Measurements from ENCODE around the gene PRR7.

- TF ChIP-seq ESRRA (CRISPR knock-in tag; IDR thresholded peaks at IDR 0.05; ENCODE audit: low read depth) (no peak), DNMT1 (CRISPR knock-in tag; IDR thresholded peaks at IDR 0.05) (no peak), ZNF746 (CRISPR knock-in tag; IDR thresholded peaks at IDR 0.05) (no peak), CBX2 (IDR thresholded peaks at IDR 0.05; ENCODE audit: low read depth, low read length) (no peak), CBX2 (CRISPR knock-in tag; IDR thresholded peaks at IDR 0.05; ENCODE audit: low read depth) (no peak), BHLHE40 (IDR thresholded peaks at IDR 0.05; ENCODE audit: low read length) (no peak)
Measured at GRCh38 chr5:177482359-177482795, 35.8 kb downstream of the PRR7 start.

All from HepG2 (cell line).